ENCODE data around the gene KDM6A.
A peak's percentile ranks its signal among the peaks of the same experiment; 100 is the strongest.
"Not testable (repeated sequence)": the region's sequence is repeated elsewhere in the genome, so short reads cannot be mapped to it uniquely, and the experiment has no call there.

Gene KDM6A

DNA sequence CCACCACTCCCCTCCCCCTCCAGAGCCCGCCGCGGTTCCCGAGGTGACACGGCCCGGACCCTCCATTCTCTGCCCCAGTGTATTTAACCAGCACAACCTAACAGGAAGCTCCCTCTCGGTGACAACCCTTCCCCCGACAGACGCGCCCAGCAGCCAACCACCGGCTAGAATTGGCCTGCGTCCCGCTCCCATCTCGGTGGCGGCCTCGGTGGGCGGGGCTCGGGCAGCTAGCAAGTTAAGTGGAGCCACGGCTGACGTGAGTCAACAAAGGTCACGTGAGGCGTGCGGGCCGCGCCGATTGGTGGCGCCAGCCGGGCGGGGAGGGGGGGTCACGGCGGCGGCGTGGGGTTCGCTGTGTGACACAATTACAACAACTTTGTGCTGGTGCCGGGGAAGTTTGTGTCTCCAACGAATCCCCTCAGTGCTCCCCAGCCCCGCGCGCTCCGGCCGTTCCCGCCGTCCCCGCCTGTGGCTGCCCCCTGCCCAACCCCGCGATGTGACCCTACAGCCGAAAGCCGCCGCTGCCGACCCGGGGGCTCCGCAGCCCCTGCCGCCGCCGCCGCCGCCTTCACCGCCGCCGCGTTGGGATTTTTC lies at the start of gene KDM6A:
Gene KDM6A (plus strand): TSS at position 368 of the 594 bp plus-strand sequence. CDS start 364 bp downstream, outside the sequence.
- peak; percentile 99 for DNase-seq

DNA sequence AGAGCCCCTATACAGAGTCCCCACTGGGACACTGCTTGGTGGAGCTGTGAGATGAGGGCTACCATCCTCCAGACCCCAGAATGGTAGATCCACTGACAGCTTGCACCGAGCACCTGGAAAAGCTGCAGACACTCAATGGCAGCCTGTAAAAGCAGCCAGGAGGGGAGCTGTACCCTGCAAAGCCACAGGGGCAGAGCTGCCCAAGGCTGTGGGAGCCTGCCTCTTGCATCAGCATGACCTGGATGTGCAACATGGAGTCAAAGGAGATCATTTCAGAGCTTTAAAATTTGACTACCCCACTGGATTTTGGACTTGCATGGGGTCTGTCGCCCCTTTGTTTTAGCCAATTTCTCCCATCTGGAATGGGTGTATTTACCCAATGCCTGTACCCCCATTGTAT lies 49.8 kb upstream of the KDM6A start:
- DNase-seq: not testable (repeated sequence)

DNA sequence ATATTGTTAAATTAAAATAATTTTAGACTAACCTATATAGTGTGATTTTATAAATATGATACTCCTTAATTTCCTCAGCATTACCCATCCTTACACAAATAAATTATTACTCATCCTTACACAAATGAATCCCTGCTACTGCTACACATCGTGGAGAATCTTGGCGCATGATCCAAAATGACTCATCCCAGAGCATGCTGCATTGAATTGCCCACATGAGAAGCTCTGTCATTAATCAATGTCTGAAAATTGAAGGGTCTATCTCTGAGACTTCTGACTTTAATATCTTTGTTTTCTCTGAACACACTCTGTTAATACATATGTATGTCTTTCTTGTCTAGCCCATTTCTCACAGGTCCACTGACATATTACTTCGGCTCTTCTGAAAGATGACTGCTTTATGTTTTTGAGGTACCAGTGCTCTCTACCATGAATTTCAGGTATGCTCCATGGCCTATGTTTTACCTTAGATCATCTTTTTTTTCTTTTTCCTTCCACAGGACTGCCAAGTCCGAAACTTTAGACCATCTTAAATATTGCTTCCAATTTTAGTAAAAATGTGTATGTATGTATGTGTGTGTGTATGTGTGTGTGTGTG lies 44.9 kb upstream of the KDM6A start:
- no peak for DNase-seq

DNA sequence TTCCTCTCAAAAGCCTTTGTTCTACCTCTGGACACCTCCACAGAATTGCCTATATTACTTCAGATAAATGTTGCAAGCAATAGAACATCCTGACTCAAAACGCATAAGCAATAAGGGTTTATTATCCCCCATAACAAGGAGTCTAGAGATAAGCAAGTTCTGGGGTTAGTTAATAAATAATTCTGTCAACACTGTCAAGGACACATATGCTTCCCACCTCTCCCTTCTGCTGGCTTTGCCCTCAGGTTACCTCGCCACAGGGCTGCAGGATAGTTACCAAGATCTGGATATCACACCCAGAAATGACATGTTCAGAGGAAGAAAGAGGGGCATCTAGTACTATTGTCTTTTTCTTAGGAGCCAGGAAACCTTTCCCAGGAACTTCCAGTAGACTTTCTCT lies 43.2 kb upstream of the KDM6A start:
- no peak for DNase-seq

DNA sequence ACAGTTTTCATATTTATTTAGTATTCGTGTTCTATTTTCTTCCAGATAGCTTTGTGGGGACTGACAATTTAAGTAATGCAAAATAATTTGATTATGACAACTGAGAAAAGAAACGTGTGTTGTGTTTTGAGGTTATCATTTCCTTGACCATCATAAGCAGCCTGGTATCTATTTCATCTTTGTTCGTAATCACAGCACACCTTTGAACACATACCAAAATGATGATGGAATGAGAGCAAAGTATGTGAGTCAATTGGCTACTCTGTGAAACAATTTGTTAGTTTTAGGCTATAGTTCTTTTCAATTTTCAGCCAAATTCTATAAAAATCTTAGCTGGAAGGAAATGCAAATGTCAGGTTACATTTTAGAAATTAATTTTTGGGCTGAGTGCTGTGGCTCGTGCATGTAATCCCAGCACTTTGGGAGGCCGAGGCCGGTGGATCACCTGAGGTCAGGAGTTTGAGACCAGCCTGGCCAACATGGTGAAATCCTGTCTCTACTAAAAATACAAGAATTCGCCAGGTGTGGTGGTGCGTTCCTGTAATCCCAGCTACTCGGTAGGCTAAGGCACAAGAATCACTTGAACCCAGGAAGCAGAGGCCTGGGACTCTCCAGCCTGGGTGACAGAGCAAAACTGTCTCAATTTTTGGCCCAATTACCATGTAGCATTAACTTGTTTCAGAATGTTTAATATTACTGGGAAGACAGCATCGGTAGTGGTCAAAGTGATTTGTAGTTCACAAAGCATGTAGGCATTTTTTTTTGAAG lies 30.3 kb upstream of the KDM6A start:
- DNase-seq: no peak

DNA sequence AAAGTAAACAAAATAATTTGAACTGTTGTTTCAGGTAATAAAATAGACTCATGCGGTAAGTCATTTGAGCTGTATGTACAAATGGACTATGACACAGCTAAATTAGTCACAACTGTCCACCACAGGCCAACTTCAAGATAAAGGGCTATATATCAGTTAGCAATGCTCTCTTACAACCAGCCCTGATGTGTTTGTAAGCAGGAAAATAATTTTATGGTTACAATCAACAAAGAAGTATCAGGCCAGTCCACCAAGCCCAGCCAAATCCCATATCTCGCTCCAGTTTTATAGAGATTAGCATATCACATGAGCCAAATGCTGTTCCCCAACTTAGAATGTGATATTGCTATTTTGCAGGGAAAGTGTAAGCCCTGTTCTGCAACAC lies 29.7 kb upstream of the KDM6A start:
- DNase-seq: no peak

GRCh38 chrX:44843753-44844152 lies 29.2 kb upstream of the KDM6A start, which contains the start of gene DUSP21:
TSS of gene DUSP21 (plus strand) at chrX:44844021. CDS start at chrX:44844133, 112 bp downstream.
- no peak for DNase-seq

- no peak for DNase-seq
Observed at GRCh38 chrX:44844204-44844603, 28.8 kb upstream of the KDM6A start.

DNA sequence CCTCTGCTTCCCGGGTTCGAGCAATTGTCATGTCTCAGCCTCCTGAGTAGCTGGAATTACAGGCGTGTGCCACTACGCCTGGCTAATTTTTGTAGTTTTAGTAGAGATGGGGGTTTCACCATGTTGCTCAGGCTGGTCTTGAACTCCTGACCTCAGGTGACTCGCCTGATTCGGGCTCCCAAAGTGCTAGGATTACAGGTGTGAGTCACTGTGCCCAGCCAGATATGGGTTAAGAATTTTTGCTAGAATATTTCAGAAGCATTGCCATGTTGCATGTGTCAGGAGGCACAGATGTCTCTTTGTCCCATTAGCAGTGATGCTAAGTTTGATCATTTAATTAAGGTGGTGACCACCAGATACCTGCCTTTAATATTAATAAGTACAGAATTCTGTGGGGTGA lies 22.1 kb upstream of the KDM6A start:
- not testable (repeated sequence) for DNase-seq

- DNase-seq: no peak
Observed at GRCh38 chrX:44871114-44871645, 1.8 kb upstream of the KDM6A start.

DNA sequence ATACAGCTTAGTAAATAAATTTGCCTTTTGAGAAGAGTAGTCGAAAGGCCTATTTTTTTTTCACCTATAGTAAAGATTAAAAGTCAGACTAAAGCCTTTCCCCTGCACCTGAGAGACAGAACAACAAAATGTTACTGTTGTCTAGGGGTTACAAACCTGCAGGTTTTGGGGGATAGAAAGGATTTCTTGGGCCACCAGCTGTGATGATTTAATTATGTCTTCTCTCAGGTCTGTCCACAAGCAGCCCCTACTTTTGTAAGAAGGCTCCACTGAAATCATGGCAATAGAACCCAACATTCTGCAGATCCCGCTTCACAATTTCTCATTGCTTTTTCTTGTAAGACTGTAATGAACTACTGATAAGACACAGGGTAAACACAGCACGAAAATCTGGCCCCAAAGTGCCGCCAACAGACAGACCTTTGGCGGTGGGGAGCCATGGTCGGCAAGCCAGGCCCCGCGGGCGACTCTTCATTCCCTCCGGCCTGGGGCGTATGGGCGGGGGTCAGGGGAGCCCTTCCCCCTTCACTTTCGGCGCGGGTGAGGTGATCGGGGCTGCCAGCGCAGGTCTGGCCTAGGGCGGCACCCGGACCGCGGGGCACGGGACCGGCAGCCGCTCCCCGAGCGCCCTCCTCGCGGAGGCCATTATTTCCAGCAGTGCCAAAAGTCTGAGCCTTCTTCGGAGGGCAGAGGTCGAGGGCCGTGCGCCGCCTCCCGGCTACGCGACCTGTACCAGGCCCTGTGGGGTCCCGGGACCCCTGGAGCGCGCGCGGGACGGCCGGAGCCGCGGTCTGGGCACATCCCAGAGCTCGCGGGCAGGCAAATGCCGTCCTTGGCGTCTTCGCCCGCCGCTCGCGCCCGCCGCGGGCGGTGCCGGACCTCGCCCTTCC lies 812 bp upstream of the KDM6A start:
- no peak for DNase-seq

DNA sequence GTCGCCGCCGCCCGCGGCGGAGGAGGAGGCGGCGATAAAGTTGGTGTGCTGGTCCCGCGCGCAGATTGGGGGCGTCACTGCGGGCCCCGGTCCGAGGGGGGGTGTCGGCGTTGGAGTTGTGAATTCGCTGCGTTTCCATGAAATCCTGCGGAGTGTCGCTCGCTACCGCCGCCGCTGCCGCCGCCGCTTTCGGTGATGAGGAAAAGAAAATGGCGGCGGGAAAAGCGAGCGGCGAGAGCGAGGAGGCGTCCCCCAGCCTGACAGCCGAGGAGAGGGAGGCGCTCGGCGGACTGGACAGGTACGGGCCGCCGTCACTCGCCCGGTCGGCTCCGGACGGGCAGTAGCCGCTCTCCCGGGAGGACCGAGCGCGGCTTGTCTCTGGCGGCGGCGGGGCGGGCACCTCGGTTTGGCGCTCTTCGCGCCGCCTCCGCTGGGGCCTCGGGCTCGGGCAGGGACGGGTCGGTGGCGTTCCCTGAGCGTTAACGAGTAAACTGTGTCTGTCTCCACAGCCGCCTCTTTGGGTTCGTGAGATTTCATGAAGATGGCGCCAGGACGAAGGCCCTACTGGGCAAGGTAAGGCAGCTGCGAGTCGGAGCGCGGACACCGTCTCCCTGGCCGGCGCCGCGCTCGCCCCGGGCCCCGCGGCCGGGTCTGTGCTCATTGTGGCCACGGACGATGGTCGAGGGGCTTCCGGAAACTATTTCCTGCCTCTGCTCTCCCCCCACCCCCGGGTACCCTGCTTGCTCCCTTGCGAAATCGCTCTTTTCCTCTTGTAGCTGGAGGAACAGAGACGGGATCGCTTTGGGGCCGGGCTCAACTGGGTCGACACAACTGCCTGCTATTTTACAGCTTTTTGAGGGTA lies 658 bp downstream of the KDM6A start:
- DNase-seq: peak; percentile 26

- DNase-seq: peak; percentile 20
Observed at GRCh38 chrX:44874420-44875184, 1.6 kb downstream of the KDM6A start.

DNA sequence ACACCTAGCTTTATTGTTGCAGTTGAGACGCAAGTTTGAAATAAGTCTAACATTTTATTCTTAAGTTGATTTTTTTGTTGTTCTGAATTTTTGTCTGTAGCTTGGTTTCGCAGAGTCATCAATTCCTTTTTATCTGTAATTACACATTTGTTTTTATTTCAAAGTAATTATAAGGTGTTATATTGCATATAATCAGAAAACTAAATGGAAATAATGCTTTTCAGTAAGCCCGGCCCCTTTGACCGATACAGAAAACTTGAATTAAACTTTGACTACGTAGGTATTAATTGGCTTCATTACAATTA lies 2.1 kb downstream of the KDM6A start:
- no peak for DNase-seq

DNA sequence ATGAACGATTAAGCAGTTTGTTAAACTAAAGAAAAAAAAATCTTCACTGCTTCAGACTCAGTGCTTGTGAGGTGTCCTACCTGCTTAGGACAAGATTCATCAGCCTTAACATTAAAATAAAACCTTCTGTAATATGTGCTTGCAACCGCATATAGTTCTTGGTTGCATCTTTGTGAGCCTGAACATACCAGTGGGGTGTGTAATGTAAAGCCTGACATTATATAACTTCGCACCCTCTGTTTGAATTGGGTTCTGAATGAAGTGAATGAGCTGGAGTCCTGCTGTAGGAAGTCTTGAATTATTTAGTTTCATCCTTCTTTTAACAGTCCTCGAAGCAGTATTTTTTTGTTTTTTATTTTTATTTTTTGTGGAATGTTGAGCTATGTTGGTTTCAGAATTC lies 3.1 kb downstream of the KDM6A start:
- DNase-seq: no peak

- DNase-seq: no peak
Observed at GRCh38 chrX:44876767-44877166, 3.8 kb downstream of the KDM6A start.

- DNase-seq: no peak
Observed at GRCh38 chrX:44878780-44879179, 5.8 kb downstream of the KDM6A start.

- no peak for DNase-seq
Observed at GRCh38 chrX:44881549-44881948, 8.6 kb downstream of the KDM6A start.

DNA sequence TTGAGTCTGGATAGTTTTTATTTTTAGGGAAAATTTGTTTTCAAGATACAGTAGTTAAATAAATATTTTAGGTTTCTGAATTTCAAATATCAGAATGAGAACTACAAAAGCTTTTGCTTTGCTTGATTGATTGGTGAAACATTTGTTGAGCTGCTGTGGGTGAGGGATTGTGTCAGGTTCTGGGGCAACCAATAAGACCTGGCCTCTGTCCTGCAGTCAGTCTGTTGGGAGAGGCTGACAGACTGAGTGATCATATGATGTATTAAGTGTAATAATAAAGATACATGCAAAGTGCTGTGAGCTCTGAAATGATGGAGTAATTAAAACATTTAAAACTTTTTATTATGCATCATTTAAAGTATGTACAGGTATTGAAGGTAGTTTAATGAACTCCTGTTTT lies 9.6 kb downstream of the KDM6A start:
- DNase-seq: no peak

GRCh38 chrX:44884944-44885343 lies 12.0 kb downstream of the KDM6A start:
- DNase-seq: no peak

- peak; percentile 16 for DNase-seq
Observed at GRCh38 chrX:44889824-44890223, 16.8 kb downstream of the KDM6A start.

Measured in GDM1 (cell line).